GM21786 (cell line): ENCODE results near the gene APOB.

Experiments used
- ATAC-seq: cut with Tn5 transposase; IDR thresholded peaks from one replicate; pipeline ENCODE4 v1.9.1; 2021; ENCODE audit not compliant: unreplicated experiment

APOB gene

GRCh38 chr2:21020031-21020667 is 23.7 kb downstream of the APOB start:
- ATAC-seq, result no peak

GRCh38 chr2:21019678-21020021 is 24.2 kb downstream of the APOB start:
- ATAC-seq, result no peak

GRCh38 chr2:21019000-21019677 is 24.7 kb downstream of the APOB start:
- ATAC-seq, result no peak

GRCh38 chr2:21018290-21018689 is 25.6 kb downstream of the APOB start:
- ATAC-seq, result no peak

- no peak for ATAC-seq
Measured at GRCh38 chr2:21017748-21018276, 26.1 kb downstream of the APOB start.

- no peak for ATAC-seq
Measured at GRCh38 chr2:21015281-21015645, 28.6 kb downstream of the APOB start.

GRCh38 chr2:21014364-21015280 is 29.3 kb downstream of the APOB start:
- no peak for ATAC-seq

- ATAC-seq, result no peak
Measured at GRCh38 chr2:21013043-21013816, 30.6 kb downstream of the APOB start.

- no peak for ATAC-seq
Measured at GRCh38 chr2:21012557-21012937, 31.3 kb downstream of the APOB start.

GRCh38 chr2:21011876-21012556 is 31.9 kb downstream of the APOB start:
- no peak for ATAC-seq

GRCh38 chr2:21011453-21011852 is 32.4 kb downstream of the APOB start:
- ATAC-seq, result no peak

GRCh38 chr2:21010813-21011439 is 32.9 kb downstream of the APOB start:
- ATAC-seq, result no peak

- ATAC-seq, result no peak
Measured at GRCh38 chr2:21009662-21010225, 34.1 kb downstream of the APOB start.

GRCh38 chr2:21008790-21009661 is 34.8 kb downstream of the APOB start:
- ATAC-seq, result no peak

GRCh38 chr2:21008014-21008789 is 35.7 kb downstream of the APOB start:
- ATAC-seq, result no peak

GRCh38 chr2:21007129-21008013 is 36.5 kb downstream of the APOB start:
- ATAC-seq, result no peak
